OCI-LY7 (cell line): ENCODE data around the gene TBXA2R. TPM values are rescaled to one million over a fixed set of nuclear protein-coding genes. Genes with fewer than 3 reads are reported as not detected.

Experiments used
- BruUV-seq: library from RNA; stranded (reverse); fragments of 400-500 nt; replicated peaks from 2 replicates; lab custom pipeline; 2021; lab: Mats Ljungman, UMichigan
- CTCF ChIA-PET: fragments of 300-600 bp; sonication (Branson Sonifier 250); formaldehyde crosslinking; loops from one replicate; lab custom pipeline; 2022; ENCODE audit warnings: antibody characterized with exemption; ENCODE audit not compliant: unreplicated experiment; lab: Charles Lee
- POLR2A ChIA-PET: fragments of 300-600 bp; sonication (Branson Sonifier 250); formaldehyde crosslinking; loops from one replicate; lab custom pipeline; 2022; ENCODE audit warnings: antibody characterized with exemption; lab: Charles Lee
- DNase-seq: peaks from one replicate; pipeline ENCODE4 v3.0.0-alpha.2; 2015; ENCODE audit warnings: low spot score
- H2AFZ ChIP-seq: fragments of 200-600 bp; sonication (generic), shearing (Covaris generic); 2 replicates; pipeline ENCODE4 v1.6.1; 2014; ENCODE audit warnings: mild to moderate bottlenecking, antibody characterized with exemption, low read length, moderate library complexity
- H3K27ac ChIP-seq: fragments of 200-600 bp; sonication (generic); 2 replicates; pipeline ENCODE4 v1.5.1; 2014; ENCODE audit warnings: mixed run types, low read depth, mild to moderate bottlenecking, moderate library complexity, low read length, inconsistent platforms; ENCODE audit not compliant: poor library complexity, severe bottlenecking
- H3K36me3 ChIP-seq: fragments of 200-600 bp; sonication (generic); 2 replicates; pipeline ENCODE4 v1.6.1; 2014; ENCODE audit warnings: mild to moderate bottlenecking, antibody characterized with exemption, low read length, moderate library complexity, mixed read lengths; ENCODE audit not compliant: insufficient read depth
- H3K4me1 ChIP-seq: fragments of 200-600 bp; sonication (generic); 2 replicates; pipeline ENCODE4 v1.5.1; 2014; ENCODE audit warnings: mild to moderate bottlenecking, low read length; ENCODE audit not compliant: insufficient read depth, poor library complexity, severe bottlenecking
- H3K4me2 ChIP-seq: fragments of 200-600 bp; sonication (generic); 2 replicates; pipeline ENCODE4 v1.6.1; 2014; ENCODE audit warnings: mild to moderate bottlenecking, low read length
- H3K4me3 ChIP-seq: fragments of 200-600 bp; sonication (generic); 2 replicates; pipeline ENCODE4 v1.5.1; 2014; ENCODE audit warnings: mild to moderate bottlenecking, low read depth, low read length; ENCODE audit not compliant: poor library complexity, severe bottlenecking
- H3K79me2 ChIP-seq: fragments of 200-600 bp; sonication (generic); 2 replicates; pipeline ENCODE4 v1.6.1; 2016; ENCODE audit warnings: low read depth, mild to moderate bottlenecking, low read length, moderate library complexity, mixed read lengths; ENCODE audit not compliant: insufficient read depth
- H3K9me2 ChIP-seq: fragments of 200-600 bp; sonication (generic); 2 replicates; pipeline ENCODE4 v1.6.1; 2016; ENCODE audit warnings: mild to moderate bottlenecking, low read length, mixed read lengths; ENCODE audit not compliant: insufficient read depth
- H3K9me3 ChIP-seq: fragments of 200-600 bp; sonication (generic); 2 replicates; pipeline ENCODE4 v1.6.1; 2014; ENCODE audit warnings: mild to moderate bottlenecking, mixed run types, low read length, mixed read lengths
- H4K20me1 ChIP-seq: fragments of 200-600 bp; sonication (generic); 2 replicates; pipeline ENCODE4 v1.6.1; 2014; ENCODE audit warnings: mild to moderate bottlenecking, antibody characterized with exemption, low read length, moderate library complexity, mixed read lengths; ENCODE audit not compliant: insufficient read depth
- EZH2phosphoT487 ChIP-seq: fragments of 200-600 bp; sonication (generic); IDR thresholded peaks from 2 replicates; pipeline ENCODE4 v1.6.1; 2018; ENCODE audit warnings: low read depth, borderline replicate concordance, mild to moderate bottlenecking, mixed run types, antibody characterized with exemption, low read length, moderate library complexity, mixed read lengths
- intact Hi-C: fragments of 100-400 bp; cut with micrococcal nuclease; formaldehyde crosslinking; loops from one replicate; pipeline ENCODE4 v1.10.0; 2022; ENCODE audit not compliant: unreplicated experiment
- total RNA-seq, 2 experiments: library from RNA; depleted of rRNA in 1 of 2; stranded (reverse); fragments of >200 nt in 1 of 2; shearing (Covaris generic) in 1 of 2; gene quantifications; 2 replicates each; pipeline ENCODE4 v1.2.3, GENCODE V29; 2014 to 2022
- TF ChIP-seq, protein P1 (sequence below): fragments of 200-600 bp; sonication (generic); conservative IDR thresholded peaks from 2 replicates; pipeline ENCODE4 v1.5.1; 2014; ENCODE audit warnings: mild to moderate bottlenecking, antibody characterized with exemption, low read length, moderate library complexity, mixed read lengths

Gene TBXA2R
- total RNA-seq, 2 experiments from 2014 or later = not detected

GRCh38 chr19:3595521-3596061 lies 11.1 kb downstream of the TBXA2R start:
- intact Hi-C loops = no loop called here
- Histone ChIP-seq H3K36me3 (no peaks in the 10 kb centered on the region), H4K20me1 (no peaks in the 10 kb centered on the region), H3K9me2 (no peaks in the 10 kb centered on the region), H2AFZ (no peak overlapping the region), H3K4me1 (no peaks in the 10 kb centered on the region), H3K4me2 (no peak overlapping the region), H3K9me3 (no peaks in the 10 kb centered on the region; the same call in 1 of the 2 replicates), H3K79me2 (no peaks in the 10 kb centered on the region), H3K27ac (no peak overlapping the region), H3K4me3 (no peak overlapping the region)
- ChIA-PET CTCF (no interaction called here), POLR2A (no interaction called here)
- TF ChIP-seq, protein P1, sequence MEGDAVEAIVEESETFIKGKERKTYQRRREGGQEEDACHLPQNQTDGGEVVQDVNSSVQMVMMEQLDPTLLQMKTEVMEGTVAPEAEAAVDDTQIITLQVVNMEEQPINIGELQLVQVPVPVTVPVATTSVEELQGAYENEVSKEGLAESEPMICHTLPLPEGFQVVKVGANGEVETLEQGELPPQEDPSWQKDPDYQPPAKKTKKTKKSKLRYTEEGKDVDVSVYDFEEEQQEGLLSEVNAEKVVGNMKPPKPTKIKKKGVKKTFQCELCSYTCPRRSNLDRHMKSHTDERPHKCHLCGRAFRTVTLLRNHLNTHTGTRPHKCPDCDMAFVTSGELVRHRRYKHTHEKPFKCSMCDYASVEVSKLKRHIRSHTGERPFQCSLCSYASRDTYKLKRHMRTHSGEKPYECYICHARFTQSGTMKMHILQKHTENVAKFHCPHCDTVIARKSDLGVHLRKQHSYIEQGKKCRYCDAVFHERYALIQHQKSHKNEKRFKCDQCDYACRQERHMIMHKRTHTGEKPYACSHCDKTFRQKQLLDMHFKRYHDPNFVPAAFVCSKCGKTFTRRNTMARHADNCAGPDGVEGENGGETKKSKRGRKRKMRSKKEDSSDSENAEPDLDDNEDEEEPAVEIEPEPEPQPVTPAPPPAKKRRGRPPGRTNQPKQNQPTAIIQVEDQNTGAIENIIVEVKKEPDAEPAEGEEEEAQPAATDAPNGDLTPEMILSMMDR = no peak
- TF ChIP-seq EZH2phosphoT487 = no peak
- DNase-seq = no peak
- BruUV-seq = no TSS peak

DNA sequence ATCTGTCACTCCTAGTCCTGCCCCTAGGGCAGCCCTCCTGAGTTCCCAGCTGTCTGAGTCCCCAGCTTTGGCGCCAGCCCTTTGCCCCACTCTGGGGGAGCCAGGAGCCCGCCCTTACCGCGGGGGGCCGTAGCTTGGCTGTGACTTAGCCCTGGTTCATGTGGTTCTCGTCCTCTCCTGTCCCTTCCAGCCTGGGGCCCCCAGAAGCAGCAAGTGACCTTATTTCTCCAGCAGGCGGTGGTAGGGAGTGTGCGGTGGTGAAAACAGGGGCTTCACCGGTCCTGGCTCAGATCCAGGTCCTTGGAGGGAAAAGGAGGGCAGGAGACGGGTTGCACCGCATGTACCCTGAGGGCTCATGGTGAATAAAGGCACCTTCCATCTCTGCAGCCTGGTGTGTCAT lies 13.5 kb downstream of the TBXA2R start:
- CTCF ChIA-PET = no interaction called here
- no TSS peak for BruUV-seq
- H3K4me3 ChIP-seq = no peak overlapping the region

More for the DNA sequence above, 13.5 kb downstream of the TBXA2R start:
- Histone ChIP-seq H3K79me2 (no peaks in the 10 kb centered on the region), H3K36me3 (no peaks in the 10 kb centered on the region), H4K20me1 (no peaks in the 10 kb centered on the region), H2AFZ (no peak overlapping the region), H3K4me1 (no peaks in the 10 kb centered on the region), H3K9me2 (no peaks in the 10 kb centered on the region), H3K4me2 (no peak overlapping the region), H3K27ac (no peak overlapping the region), H3K9me3 (no peaks in the 10 kb centered on the region; the same call in 1 of the 2 replicates)
- DNase-seq = no peak
- intact Hi-C loops = no loop called here
- POLR2A ChIA-PET = no interaction called here
- TF ChIP-seq, protein P1 = no peak
- no peak for TF ChIP-seq EZH2phosphoT487
